Stimulated activated CD8-positive, alpha-beta memory T cell treated with anti-CD3 and anti-CD28 coated beads, Interleukin-4, amount 100 ng/mL, for 48 hours (primary cell): ENCODE data around the gene AMIGO2.
"Not testable (repeated sequence)": the region's sequence is repeated elsewhere in the genome, so short reads cannot be mapped to it uniquely, and the experiment has no call there.

ENCODE experiments used
- DNase-seq: peaks from one replicate; pipeline ENCODE4 v3.0.0-alpha.2; 2020

AMIGO2 gene

DNA sequence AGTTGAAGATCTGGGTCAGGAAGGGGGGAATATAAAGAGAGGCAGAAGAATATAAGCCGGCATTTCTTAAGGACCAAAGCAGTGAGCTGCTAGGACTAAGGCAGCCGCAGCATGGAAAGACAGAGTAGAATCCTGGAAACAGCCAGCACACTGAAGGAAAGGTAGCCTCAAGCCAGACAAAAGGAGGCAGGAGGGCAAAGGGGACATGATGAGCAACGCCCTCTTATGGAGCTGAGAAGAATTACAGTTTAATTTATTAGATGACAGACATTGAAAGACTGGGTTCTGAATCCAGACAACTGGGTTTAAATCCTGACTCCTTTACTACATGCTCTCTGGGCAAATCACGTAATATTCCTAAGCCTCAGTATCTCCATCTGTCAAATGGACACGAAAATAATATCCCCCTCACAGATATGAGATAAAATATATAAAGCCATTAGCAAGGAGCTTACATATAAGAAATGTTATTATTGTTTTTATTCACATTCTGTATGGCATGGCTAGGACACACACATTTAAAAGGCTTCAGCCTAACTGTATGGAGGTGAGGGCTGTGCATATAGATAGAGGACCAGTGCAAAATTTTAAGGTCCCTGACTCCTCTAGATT lies 8.4 kb downstream of the AMIGO2 start:
- DNase-seq: no peak

DNA sequence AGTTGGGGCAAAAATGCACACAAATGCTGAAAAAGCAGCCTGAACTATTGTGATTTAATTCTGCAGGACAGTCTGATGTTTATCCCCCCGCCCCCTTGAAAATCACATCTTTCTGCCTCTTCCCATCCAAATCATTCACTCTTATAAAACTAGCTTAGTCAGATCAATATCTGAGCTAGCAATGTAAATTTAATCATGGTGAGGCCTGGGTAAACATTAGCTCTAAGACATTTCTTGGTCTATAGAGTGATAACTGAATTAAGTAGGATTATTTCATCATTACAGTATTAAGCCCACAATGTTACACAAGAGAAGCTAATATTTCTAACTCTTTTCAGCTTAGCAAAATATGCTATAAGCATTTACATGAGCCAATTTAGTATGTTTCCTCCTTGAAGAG lies 9.4 kb downstream of the AMIGO2 start:
- DNase-seq: no peak

DNA sequence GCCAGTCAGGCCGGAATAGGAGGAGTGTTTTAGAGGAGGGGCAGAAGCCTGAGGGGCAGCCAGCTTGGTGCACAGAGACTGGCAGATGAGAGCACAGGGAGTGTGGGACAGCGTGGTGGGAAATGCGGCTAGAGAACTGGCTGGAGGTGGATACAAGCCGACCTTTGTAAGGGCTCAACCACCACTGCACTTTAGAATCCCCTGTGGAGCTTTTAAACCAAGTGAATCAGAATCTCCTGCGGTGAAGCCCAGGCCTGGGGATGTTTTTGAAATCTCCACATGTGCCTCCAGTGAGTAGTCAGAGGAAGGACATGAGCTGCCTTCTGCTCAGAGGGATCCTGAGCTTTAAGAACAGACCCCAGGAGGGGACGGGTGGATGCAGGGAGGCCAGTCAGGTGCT lies 11.2 kb downstream of the AMIGO2 start:
- DNase-seq: no peak

DNA sequence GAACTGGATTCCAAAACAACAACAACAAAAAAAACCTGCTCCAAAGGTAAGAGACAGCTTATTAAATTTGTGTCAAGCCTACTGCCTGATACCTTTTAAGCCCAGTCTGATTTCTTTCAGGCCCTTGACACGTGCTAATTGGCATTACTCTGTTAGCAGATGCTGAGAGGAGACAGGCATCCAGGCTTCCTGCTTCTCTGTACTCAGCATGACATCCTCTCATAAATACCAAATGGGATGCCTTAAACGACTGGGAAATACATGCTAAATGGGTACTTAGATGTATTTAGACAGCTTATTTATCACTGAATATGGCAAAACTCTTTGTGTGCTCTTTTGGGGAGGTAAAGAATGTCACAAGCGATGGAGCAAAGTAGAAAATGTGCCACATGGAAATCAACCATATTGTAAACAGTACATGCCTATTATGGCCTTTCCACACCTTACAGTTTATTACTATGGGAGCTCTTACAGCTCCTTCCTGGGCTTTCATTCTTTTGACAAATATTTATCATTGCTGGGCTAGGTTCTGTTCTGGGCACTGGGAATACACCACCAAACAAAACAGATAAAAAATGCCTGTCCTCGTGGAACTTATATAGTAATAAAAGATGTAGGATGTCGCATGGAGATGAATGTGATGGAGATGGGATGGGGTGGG lies 11.9 kb downstream of the AMIGO2 start:
- DNase-seq: no peak

DNA sequence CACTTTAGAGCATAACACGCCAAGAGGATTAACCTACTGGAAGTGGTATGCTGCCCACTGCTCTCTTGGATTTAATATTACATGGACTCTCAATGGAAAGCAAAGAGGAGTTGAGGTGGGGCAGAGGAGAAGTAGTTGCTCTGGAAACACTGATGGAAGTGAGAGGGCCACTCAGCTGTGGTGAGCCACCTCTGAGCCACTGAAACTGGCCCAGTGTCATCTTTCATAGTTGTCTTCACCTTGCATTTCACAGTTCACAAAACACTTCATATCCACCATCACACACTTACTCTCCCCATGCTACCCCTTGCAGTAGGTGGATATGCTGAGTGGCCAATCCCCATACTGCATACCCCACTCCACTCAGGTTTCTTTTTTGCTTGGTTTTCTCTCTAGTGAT lies 12.6 kb downstream of the AMIGO2 start:
- peak; percentile 54 for DNase-seq

DNA sequence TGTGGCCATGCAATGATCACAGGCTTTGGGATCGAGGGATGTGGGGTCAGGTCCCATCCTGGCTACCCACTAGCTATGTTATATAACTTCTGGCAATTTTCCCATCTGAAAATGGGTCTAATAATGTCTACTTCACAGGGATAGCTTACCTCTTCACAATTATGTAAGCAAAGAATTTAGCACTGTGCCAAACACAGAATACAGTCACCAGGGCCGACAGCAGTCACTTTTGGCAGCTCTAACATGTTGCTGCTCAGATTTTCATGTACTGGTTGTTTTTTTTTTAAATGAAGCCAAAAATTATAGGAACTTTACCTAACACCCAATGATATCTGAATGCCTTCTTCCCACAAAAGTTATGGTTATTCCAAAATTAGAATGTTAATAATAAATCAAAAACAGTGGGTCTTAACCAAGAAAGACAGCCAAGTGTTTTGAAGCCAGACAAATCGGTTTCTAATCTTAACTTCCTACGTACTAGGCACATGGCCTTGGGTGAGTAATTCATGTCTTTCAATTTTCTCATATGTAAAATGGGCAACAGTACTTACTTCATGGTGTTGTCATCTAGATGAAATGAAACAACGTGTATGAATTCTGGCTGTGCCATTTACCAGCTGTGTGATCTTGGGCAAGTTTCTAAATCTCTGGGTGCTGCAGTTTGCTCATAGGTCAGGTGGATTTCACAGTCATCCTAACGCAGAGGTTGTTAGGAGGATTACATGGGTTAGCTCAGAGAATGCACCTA lies 13.3 kb downstream of the AMIGO2 start:
- no peak for DNase-seq

DNA sequence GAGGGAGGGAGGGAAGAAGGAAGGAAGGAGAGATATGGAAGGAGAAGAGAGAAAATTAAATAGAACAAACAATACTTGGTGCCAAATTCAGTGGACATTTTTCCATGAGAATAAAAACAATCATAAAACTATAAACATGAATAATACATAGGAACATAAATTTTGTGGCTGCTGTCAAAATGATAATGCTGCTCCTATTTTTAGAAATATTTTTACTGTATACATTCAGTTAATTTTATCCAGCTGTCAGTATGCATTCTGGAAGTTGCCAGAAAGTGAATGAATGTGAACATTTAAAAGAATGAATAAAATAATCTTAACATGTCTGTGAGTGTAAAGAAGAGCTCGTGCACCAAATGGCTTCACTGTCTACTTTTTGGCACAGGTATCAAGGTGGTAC lies 14.2 kb downstream of the AMIGO2 start:
- DNase-seq: no peak

DNA sequence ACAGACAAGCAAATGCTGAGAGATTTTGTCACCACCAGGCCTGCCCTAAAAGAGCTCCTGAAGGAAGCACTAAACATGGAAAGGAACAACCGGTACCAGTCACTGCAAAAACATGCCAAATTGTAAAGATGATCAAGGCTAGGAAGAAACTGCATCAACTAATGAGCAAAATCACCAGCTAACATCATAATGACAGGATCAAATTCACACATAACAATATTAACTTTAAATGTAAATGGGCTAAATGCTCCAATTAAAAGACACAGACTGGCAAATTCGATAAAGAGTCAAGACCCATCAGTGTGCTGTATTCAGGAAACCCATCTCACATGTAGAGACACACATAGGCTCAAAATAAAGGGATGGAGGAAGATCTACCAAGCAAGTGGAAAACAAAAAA lies 21.1 kb downstream of the AMIGO2 start:
- DNase-seq: not testable (repeated sequence)

DNA sequence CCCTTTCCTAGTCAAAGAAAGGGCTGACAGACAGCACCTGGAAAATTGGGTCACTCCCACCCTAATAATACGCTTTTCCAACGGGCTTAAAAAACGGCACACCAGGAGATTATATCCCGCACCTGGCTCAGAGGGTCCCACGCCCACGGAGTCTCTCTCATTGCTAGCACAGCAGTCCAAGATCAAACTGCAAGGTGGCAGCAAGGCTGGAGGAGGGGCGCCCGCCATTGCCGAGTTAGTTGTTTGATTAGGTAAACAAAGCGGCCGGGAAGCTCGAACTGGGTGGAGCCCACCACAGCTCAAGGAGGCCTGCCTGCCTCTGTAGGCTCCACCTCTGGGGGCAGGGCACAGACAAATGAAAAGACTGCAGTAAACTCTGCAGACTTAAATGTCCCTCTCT lies 22.8 kb downstream of the AMIGO2 start:
- not testable (repeated sequence) for DNase-seq

DNA sequence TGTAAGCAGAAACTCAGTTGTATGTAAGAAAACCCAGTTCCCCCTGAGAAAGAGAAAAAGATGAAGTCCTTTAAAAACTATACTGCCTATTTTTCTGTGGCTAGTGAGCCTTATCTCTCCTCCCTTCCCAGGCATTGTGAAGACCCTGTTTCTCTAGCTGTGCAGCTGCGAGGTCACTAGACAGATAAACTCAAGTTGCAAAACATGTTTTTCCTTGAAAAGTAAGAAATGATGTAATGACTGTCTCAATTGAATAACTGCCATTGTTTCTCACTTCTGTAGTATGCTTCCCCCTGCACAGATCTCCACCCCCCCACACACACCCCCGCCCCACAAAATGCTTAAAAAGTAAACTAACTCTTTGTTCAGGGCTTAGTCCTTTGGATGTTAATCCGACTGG lies 23.9 kb downstream of the AMIGO2 start:
- not testable (repeated sequence) for DNase-seq

DNA sequence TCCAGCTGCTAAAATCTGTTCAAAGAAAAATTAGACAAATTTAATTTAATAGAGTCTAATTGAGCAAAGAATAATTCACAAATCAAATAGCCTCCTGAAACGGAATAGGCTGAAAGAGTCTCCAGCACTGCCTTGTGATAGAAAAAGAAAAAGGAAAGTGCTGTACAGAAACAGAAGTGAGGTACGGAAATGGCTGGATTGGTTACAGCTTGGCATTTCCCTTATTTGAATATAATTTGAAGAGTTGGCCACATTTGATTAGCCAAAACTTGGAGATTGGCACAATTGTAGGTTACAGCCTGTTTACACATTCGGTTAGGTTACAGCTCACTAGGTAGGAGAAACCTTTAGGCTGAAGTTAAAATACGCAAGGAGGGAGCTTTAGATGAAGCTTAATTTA lies 25.1 kb downstream of the AMIGO2 start:
- no peak for DNase-seq

DNA sequence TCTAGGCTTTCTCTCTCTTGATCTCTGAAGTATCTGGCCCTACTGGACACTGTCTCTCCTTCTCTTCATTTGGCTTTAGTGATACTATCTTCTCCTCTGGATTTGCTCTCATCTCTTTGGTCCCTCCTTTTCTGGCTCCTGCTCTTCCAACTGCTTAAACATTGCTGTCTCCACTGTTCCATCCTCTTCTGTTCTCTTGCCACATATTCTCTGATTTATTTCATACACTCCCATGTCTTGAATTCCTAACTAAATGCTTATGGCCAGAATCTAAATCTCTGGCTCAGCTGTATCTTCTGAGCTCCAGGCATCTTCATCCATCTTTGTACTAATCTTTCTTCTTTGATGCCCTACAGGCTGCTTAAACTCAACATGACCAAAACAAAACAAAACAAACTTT lies 25.8 kb downstream of the AMIGO2 start:
- no peak for DNase-seq

DNA sequence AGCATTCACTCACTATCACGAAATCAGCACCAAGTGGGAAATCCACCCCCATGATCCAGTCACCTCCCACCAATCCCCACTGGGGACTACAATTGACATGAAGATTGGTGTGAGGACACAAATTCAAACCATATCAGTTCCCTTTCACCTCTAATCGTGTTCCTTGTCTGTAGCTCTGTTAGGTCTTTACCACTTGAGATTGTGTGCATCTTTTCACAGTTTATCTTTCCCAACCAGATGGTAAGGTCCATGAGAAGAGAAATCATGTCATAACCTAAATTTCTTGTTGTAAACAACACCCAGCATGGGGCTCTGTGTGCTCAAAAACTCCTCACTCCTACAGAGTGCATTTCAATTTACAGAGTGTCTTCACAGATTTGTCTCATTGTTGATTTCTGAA lies 27.5 kb downstream of the AMIGO2 start:
- no peak for DNase-seq

DNA sequence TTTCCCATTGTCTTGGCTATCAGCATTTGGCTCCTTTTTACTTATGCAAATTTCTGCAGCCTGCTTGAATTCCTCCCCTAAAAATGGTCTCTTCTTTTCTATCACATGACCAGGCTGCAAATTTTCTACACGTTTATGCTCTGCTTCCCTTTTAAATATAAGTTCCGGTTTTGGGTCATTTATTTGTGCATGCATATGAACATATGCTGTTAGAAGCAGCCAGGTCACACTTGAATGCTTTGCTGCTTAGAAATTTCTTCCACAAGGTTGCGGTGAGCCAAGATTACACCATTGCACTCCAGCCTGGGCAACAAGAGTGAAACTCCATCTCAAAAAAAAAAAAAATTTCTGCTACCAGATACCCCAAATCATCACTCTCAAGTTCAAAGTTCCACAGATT lies 28.5 kb downstream of the AMIGO2 start:
- DNase-seq: not testable (repeated sequence)

DNA sequence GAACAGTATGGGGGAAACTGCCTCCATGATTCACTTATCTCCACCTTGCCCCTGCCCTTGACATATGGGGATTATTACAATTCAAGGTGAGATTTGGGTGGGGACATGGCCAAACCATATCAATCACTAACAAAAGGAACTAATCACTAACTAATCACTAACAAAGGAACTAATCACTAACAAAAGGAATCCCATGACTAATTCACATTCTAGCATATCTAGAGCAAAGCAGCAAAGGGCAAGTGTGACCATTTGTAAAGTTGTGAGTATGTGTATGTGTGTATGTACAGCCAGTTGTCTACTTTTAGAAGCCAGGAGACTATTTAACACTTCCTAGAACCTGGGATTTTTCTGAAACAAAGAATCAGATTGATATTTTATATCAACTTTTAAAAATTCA lies 31.2 kb downstream of the AMIGO2 start:
- DNase-seq: no peak

DNA sequence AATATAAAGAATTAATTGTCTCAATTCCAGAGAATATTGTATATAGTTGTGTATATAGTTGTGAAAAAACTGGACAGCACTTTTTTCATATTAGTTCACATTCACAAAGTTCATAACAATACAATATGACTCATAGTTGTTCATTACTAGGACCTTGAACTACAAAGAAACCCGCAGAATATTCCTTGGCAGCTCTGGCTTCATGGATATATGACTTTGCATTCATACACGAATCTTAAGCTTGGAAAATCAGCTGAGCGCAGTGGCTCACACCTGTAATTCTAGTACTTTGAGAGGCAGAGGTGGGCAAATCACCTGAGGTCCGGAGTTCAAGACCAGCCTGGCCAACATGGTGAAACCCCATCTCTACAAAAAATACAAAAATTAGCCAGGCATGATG lies 38.4 kb downstream of the AMIGO2 start:
- no peak for DNase-seq

DNA sequence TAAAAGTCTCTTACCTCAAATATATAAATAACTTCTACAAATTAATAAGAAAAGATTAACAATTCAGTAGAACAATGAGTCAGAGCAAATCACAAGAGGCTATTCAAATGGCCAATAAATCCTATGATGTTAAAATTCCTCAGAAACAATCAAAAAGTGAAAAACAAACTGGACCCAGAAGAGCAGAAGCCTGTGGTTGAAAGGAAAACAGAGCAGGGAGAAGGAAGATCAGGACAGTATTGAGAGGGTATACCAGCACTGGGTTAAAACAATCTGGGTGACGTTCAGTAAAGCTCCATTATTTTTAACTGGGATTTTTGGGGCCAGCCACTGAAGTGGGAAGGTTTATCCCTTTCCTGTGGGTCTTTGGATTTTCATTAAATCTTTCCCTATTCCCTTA lies 40.0 kb downstream of the AMIGO2 start:
- no peak for DNase-seq

DNA sequence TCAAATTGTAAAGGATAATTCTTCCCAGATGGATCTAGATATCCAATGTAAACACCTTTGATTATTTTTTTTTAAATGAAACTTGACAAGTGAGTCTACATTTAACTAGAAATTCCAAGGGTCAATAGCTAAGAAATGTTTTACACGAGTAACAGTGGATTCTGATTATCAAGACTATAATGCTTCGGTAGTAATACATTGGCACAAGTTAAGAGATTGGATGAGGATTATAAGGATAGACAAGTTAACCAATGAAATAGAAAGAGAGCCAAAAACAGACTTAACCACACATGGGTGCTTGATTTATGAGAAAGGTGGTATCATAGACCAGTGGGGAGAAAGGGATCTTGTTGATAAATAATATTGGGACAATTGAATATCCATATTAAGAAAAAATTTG lies 40.7 kb downstream of the AMIGO2 start:
- no peak for DNase-seq

DNA sequence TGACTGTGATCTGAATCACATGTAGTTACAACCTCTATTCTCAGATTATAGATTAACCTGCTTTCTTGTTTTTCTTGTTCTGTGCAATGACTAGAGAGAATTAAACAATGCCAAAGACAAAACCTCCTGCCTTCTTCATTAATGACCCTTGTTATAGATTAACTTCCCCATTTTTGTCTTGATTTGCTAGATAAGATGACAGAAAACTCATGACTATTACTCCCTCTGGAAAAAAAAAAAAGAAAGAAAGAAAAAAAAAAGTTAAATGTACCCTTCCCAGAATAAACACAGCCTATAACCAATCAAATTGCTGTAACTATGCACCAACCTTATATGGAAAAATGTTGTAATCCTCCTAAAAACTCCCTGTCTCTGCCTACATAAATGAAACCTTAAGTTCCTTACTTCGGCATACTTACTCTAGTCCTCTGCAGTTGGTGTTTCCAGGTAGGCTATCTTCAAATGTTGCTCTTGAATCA lies 41.5 kb downstream of the AMIGO2 start:
- no peak for DNase-seq

DNA sequence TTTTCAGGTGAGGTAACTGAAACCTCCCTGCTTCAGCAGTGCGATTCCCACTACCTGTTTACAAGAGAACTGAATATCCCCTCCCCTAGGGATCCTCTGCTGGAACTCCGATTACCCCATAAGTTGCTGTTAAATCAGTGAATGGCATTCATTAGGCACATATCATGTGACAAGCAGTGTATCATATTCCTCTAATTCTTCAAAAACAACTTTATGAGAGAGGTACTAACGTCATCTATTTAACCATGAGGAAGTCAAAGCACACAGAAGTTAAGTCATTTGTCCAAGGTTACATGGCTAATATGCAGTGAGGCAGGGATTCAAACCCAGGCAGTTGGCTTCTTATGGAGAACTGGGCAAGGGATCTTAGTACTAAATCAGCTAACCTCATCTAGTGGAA lies 44.3 kb downstream of the AMIGO2 start:
- no peak for DNase-seq

DNA sequence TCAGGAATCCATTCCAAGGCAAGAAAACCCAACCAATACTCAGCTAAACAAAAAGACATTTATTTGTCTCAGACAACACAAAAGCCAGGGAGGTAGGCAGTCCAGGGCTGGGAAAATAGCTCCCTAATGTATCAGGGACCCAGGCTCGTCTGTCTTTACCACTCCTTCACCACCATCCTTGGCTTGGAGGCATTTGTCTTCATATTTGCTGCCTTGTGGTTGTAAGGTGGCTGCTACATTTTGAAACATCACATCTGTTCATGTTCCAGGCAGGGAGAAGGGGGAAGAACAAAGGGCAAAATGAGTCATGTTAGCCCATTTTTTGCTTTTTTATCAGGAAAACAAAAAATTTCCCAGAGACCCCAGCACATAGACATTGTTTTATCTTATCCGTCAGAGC lies 45.1 kb downstream of the AMIGO2 start:
- DNase-seq: no peak

DNA sequence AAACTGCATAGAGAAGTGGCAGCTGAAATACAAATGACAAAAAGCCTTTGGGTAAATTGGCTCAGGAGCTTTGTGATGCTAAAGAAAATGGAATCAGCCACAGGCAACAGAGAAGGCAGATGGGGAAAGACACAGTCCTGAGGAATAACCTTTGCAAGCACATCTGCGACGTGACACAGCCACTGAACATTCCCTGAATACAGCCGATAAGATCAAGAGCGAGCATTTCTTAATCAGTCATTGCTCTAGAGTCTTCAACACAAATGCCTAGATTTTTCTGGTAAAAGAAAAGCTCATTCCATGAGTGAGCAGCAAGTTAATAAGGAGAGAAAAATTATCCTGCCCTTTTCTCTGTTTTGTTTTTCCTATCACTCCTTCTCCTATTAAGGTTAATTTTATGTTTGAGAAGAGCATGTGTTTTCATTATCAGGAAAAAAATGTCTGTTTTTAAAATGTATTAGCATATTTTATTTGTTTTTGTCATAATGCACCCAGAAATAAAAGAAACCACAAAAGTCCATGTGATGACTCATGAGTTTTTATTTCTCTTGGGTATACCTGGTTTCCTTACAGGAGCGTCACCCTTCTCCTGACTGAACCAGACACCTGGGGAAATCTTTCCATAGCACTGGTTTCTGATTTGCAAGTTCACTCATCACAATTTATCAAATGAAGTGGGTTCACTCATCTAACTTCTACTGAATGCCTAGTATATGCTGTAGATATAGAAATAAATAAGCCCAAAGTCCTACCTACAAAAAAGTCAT lies 45.8 kb downstream of the AMIGO2 start:
- no peak for DNase-seq

DNA sequence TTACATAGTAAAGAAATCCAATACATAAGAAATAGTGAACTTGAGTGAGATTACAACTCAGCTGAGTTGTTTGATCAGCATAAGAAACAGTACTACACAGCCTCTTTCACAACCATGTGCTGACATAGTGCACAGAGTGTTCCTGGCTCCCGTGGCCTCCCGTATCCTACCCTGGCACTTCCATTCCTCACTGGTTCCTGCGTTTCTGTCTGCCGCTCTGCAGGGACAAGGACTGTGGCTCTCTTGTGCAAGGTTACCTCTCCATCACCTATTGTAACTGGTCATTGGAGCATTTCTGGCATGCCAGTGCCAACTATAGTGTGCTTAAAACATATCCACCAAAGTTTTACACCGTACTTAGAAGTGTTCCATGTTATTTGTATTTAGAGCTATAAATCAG lies 46.7 kb downstream of the AMIGO2 start:
- no peak for DNase-seq

DNA sequence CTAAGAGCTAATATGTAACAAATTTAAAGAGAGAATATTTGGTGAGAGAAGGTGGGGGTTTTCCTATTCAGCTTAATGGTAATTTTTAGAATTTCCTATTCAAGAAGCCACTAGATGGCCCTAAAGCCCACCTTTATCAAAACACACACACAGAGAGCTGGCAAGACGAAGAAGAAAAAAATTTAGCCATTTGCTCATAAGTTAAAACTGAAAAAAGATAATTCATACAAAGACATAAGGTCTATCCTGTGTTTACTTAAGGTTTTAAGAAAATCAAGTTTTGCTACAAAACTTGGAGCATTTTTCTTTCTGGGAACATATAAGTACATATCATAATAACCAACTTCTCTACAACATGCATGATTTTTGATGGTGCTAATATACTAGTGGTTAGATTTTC lies 47.1 kb downstream of the AMIGO2 start:
- DNase-seq: no peak
